HG02938 (cell line): ENCODE data around the gene LYPD3.

Source experiments
- ATAC-seq: cut with Tn5 transposase; IDR thresholded peaks from one replicate; pipeline ENCODE4 v1.9.1; 2021; ENCODE audit warnings: mild to moderate bottlenecking, moderate library complexity; ENCODE audit not compliant: unreplicated experiment

Gene LYPD3

DNA sequence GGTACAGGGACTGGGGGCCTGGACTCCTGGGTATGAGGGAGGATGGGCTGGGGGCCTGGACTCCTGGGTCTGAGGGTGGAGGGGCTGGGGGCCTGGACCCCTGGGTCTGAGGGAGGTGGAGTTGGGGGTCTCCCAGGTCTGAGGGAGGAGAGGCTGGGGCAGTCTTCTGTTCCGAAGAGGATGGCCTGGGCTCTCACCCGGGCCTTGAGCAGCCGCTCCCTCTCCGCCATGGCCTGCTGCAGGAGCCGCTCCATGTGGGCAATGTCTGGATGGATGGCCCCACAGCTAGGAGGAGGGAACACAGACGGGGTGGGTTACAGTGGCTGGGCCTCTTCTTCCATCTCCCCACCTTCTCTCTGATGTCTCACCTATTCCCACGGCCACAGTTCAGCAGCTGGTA, 21.0 kb upstream of the LYPD3 start:
- no peak for ATAC-seq

- no peak for ATAC-seq
These were observed 20.5 kb upstream of the LYPD3 start for GRCh38 chr19:43485951-43486350.

DNA sequence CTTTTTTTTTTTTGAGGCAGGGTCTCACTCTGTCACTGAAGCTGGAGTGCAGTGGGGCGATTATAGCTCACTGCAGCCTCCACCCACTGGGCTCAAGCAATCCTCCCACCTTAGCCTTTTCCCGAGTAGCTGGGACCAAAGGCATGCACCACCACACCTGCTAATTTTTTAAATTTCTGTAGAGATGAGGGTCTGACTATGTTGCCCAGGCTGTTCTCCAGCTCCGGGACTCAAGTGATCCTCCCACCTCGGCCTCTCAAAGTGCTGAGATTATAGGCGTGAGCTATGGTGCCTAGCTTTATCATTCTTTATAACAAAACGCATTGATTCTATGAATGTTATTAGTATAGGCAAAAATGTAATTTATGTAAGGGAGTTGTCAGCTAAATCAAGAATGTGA, 17.9 kb upstream of the LYPD3 start:
- ATAC-seq = no peak

DNA sequence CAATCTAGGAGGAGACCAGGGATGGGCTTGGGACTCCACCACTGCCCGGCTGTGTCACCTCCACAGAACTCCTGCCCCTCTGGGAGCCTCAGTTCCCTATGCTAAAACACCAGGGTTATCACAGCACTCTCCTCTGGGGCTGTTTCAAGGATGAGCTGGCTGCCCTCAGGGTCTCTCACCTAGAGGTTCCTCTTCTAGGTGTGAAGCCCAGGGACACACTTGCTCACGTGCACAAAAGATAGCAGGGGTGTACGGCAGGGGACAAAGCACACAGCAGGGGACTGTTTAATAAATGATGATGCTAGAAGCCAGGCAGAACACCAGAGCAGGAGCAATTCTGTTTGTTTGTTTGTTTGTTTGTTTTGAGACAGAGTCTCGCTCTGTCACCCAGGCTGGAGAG, 16.8 kb upstream of the LYPD3 start:
- no peak for ATAC-seq

GRCh38 chr19:43481701-43482100, 16.3 kb upstream of the LYPD3 start:
- no peak for ATAC-seq

GRCh38 chr19:43480574-43480973, 15.2 kb upstream of the LYPD3 start:
- ATAC-seq = no peak

DNA sequence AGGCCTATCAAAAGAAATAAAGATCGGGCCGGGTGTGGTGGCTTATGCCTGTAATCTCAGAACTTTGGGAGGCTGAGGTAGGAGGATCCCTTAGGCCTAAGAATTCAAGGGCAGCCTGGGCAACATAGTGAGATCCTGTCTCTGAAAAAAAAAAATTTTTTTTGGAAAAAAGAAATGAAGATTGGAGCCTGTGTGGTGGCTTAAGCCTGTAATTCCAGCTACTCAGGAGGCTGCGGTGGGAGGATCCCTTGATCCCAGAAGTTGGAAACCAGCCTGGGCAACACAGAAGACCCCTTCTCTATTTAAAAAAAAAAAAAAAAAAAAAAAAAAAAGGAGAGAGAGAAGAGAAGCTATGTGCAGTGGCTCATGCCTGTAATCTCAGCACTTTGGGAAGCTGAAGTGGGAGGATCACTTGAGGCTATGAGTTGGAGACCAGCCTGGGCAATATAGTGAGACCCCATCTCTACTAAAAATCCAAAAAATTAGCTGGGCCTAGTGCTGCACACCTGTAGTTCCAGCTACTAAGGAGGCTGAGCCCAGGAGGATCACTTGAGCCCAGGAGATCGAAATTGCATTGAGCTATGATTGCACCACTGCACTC, 14.7 kb upstream of the LYPD3 start:
- no peak for ATAC-seq

DNA sequence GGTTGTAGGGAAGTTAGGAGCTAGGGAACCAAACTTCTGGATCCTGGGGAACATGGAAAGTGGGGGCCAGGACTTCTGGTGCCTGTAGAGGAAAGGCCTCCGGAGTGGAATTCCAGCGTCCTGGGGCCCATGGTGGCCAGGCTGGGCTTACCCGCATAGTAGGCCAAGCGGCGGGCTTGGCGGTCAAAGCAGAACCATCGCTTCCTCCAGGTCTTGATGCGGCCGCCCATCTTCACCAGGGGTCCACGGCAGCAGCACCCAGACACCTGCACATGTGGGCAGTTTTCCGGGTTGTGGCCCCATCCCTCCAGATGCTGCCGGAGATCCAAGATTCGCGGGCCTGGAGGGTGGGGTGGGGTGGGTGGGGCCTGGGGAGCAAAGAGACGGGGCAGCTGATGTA, 13.8 kb upstream of the LYPD3 start:
- no peak for ATAC-seq

DNA sequence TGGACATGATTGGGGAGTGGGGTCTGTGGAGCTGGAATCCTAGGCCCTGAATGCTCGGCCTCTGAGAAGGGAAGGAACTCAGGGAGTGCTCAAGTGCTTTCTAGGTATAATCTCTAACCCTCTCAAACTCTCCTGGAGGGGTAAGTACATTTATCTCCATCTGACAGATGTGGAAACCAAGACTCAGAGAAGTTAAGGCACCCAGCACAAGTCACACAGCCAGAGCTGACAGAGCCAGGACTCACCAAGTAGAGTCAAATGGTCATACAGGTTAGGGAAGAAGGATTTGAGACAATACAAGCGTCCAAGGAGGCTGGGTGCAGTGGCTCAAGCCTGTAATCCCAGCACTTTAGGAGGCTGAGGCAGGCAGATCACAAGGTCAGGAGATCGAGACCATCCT, 12.9 kb upstream of the LYPD3 start:
- ATAC-seq = no peak

- ATAC-seq = no peak
These were observed 11.2 kb upstream of the LYPD3 start for GRCh38 chr19:43476606-43477005.

DNA sequence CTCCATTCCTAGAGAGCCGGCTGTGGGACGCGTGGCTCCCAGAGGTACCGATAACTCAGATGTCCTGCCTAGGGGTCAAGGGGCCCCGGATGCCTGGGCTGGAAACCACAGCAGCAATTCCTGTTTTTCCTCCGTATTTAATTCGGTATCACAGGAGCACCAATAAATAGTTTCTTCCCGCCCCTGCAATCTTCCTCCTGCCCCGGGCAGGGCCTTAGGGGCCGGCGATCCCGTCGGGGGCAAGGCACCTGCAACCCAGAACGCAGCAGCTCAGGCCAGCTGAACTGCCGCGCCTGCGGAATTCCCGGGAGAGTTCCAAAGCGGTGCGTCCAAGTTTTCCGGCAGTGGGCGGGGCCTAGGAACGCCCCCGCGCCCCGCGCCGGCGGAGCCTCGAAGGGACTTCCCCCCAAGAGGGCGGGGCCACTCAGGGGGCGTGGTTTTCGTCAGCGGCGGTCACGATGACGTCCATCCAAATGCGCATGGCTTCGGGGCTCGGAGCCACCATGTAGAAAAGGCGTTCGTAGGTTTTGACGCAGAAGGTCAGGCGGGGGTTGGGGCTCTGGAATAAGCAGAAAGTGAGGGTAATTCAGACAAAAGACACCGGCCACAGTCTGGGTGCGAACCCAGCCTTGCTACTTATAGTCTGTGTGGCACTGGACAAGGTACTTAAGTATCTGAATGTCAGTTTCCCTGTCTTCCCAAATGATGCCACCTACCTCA, 9.7 kb upstream of the LYPD3 start:
- ATAC-seq = peak; percentile 64

DNA sequence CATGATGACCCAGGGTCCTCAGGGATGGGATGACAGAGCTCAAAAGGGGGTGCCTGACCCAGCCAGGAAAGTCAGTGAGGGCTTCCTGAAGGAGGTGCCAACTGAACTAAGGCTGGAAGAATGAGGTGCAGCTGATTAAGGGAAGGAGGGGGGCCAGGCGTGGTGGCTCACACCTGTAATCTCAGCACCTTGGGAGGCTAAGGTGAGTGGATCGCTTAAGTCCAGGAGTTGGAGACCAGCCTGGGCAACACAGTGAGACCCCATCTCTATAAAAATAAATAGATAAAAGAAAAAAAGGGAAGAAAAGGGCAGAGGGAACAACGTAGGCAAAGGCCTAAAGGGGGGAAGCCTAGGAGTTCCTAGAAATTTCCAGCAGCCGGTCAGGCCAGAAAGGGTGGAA, 9.1 kb upstream of the LYPD3 start:
- no peak for ATAC-seq

GRCh38 chr19:43471091-43471490, 5.7 kb upstream of the LYPD3 start:
- ATAC-seq = no peak

DNA sequence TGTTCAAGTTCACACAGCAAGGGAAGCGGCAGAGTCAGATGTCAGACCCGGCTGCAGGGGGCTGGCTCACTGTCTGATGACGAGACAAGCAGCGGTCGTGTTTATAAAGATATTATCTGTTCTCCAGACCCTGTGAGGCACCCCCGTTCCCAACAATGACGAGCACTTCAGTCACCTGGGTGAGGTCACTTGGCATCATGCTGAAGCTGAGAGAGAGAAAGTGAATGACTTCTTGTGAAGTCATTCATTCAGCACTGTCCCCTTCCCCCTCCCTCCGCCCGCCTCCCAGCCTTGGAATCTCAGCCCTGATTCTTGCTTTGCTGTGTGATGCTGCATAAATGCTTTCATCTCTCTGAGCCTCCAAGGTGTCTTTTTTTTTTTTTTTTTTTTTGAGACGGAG, 4.9 kb upstream of the LYPD3 start:
- ATAC-seq = no peak

DNA sequence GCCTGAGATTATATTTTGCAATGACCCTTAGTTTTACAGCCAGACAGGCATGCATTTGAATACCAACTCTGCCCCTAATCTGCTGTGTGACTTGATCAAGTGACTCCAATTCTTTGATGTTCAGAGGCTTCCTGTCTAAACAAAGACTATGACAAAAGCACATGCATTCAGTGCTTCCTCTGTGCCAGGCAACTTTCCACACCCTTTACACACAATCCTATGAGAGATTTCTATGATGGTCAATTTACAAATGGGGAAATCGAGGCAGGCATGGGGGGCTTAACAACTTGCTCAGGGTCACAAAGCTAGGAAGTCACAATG, 3.7 kb upstream of the LYPD3 start:
- ATAC-seq = no peak

DNA sequence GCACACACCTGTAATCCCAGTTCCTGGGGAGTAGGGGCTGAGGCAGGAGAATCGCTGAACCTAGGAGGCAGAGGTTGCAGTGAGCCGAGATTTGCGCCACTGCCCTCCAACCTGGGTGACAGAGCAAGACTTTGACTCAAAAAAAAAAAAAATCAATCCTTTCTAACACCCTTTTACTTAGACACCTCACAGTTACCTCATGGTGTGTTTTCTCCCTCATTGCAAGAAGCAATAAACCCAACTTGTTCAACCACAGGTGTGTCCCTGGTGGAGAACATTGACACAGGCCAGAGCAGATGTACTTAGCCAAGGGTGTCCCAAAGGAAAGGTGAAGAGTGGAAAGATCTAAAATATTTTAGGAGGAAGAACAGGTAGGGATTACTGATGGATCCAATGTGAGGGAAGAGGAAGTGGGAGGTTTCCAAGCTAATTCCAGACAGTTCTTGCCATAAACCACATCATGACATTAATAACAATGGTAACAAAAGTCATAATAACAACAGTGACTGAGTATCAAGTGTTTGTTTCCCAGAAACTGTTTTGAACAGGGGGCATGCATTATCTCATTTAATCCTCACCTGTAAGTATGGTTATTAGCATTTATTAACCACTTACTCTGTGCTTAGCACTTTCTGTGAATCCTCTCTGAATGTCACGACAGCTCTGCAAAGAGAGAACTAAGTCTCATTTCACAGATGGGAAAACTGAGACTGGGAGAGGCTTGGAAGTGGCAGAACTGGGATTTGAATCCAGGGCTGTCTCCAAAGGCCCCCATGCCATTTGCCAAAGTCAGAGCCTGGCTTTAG, 3.1 kb upstream of the LYPD3 start:
- ATAC-seq = no peak

DNA sequence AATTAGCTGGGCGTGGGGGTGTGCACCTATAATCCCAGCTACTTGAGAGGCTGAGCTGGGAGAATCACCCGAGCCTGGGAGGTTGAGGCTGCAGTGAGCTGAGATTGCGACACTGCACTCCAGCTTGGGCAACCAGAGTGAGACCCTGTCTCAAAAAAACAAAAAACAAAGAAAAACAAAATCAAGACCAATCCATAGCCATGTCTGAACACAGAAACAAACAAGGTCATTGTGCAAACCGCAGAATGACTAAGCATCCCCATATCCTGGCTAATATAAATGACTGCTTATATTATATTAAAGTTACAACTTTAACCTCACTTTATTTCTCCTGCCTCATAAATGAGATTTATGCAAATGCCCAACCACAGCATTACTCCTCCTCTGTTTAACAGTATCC, 2.3 kb upstream of the LYPD3 start:
- no peak for ATAC-seq

- ATAC-seq = no peak
These were observed 1.9 kb upstream of the LYPD3 start for GRCh38 chr19:43467276-43467675.

- ATAC-seq = no peak
These were observed 1.4 kb upstream of the LYPD3 start for GRCh38 chr19:43466793-43467192.

DNA sequence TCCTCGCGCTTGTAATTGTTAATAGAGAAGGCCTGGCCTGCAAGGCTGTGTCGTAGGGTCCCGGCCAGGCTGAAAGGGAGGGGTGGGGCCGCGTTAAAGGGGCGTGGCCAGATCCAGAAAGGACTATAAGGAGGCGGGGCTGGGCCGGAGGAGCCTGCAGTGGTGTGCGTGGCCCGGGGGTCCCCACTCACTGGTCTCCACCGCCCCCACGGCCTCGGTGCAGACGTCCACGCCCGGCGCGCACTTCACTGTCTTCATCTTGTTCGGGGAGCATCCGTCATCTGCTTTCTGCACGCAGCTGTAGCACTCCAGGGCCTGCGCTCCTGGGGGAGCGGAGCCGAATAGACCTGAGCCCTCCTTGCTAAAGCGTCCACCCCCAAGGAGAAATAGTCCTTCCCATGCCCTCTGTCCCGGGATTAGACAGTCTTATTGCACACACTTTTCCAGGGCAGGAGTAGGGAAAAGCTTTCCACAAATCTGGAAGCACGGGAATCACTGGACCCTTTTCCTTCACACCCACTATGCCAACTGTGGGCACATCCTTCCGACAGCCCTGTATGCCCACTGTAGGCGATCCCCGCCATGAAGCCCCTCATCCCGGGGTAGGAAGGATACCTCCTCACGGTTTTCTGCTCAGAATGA, 1.2 kb downstream of the LYPD3 start:
- ATAC-seq = peak; percentile 32

DNA sequence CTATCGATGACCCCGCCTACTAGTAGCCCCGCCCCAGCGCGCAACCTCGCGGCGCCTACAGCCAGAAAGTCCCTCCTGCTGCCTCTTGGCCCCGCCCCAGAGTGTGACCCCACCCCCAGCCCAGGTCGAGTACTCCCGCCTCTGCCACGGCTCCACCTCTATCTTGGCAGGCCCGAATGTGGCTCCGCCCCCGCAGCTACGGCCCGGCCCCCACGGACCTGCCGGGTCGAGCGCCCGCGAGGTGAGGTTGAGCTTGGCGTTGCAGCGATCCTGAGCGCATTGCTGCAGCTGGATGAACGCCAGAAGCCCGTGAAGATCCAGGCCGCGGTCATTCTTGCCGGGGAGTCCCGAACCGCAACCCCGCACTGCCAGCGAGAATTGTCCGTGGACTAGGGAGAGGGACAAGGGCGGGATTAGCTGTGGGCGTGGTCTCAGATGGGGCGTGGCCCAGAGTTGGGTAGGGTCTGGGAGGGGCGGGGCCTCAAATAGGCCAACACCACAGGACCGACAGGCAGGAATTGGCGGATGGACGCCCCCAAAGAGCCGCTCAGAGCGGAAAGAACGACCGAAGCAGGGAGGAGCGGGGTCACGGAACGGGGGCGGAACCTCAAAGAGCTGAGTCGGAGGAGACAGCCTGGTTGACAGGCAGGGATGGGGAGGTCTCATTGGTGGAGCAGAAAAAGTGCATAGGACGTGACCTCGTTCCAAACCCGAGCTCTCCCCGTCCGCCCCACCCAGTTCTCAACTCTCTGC, 1.9 kb downstream of the LYPD3 start:
- ATAC-seq = peak; percentile 76
